Measurements from ENCODE around the gene PIGS.
"Not testable (repeated sequence)": the region's sequence is repeated elsewhere in the genome, so short reads cannot be mapped to it uniquely, and the experiment has no call there.

Gene PIGS

GRCh38 chr17:28529013-28529400, 42.3 kb downstream of the PIGS start:
- DNase-seq (ENCODE audit: low read depth): no peak

GRCh38 chr17:28528327-28529012, 42.9 kb downstream of the PIGS start:
- DNase-seq (ENCODE audit: low read depth): no peak

- DNase-seq (ENCODE audit: low read depth): no peak
These were observed 43.5 kb downstream of the PIGS start for GRCh38 chr17:28527859-28528258.

- no peak for DNase-seq (ENCODE audit: low read depth)
These were observed 44.1 kb downstream of the PIGS start for GRCh38 chr17:28527181-28527681.

- no peak for DNase-seq (ENCODE audit: low read depth)
These were observed 44.9 kb downstream of the PIGS start for GRCh38 chr17:28526381-28526780.

- DNase-seq (ENCODE audit: low read depth): no peak
These were observed 46.6 kb downstream of the PIGS start for GRCh38 chr17:28524476-28525424.

- no peak for DNase-seq (ENCODE audit: low read depth)
These were observed 47.4 kb downstream of the PIGS start for GRCh38 chr17:28523876-28524275.

GRCh38 chr17:28523186-28523585, 48.1 kb downstream of the PIGS start:
- no peak for DNase-seq (ENCODE audit: low read depth)

GRCh38 chr17:28522281-28522680, 49.0 kb downstream of the PIGS start:
- not testable (repeated sequence) for DNase-seq (ENCODE audit: low read depth)

GRCh38 chr17:28521311-28522085, 49.8 kb downstream of the PIGS start:
- no peak for DNase-seq (ENCODE audit: low read depth)

GRCh38 chr17:28520687-28521086, 50.6 kb downstream of the PIGS start:
- no peak for DNase-seq (ENCODE audit: low read depth)

- DNase-seq (ENCODE audit: low read depth): no peak
These were observed 52.1 kb downstream of the PIGS start for GRCh38 chr17:28519236-28519635.

- no peak for DNase-seq (ENCODE audit: low read depth)
These were observed 52.7 kb downstream of the PIGS start for GRCh38 chr17:28518578-28518977.

GRCh38 chr17:28518132-28518531, 53.2 kb downstream of the PIGS start:
- DNase-seq (ENCODE audit: low read depth): no peak

- no peak for DNase-seq (ENCODE audit: low read depth)
These were observed 55.8 kb downstream of the PIGS start for GRCh38 chr17:28515518-28515917.

- no peak for DNase-seq (ENCODE audit: low read depth)
These were observed 56.7 kb downstream of the PIGS start for GRCh38 chr17:28514561-28515002.

GRCh38 chr17:28513476-28513875, 57.8 kb downstream of the PIGS start:
- no peak for DNase-seq (ENCODE audit: low read depth)

- DNase-seq (ENCODE audit: low read depth): no peak
These were observed 59.4 kb downstream of the PIGS start for GRCh38 chr17:28511858-28512461.

- DNase-seq (ENCODE audit: low read depth): no peak
These were observed 61.5 kb downstream of the PIGS start for GRCh38 chr17:28509789-28510188.

GRCh38 chr17:28508211-28508724, 63.1 kb downstream of the PIGS start:
- DNase-seq (ENCODE audit: low read depth): no peak

- no peak for DNase-seq (ENCODE audit: low read depth)
These were observed 63.6 kb downstream of the PIGS start for GRCh38 chr17:28507567-28508203.

Measured in activated T-cell treated with anti-CD3 and anti-CD28 coated beads for 1 hour (primary cell).